22Rv1 (cell line): Measurements from ENCODE around the gene STAT5A.

ENCODE experiments used
- CTCF ChIP-seq: fragments of 450-650 bp; IDR thresholded peaks from 2 replicates; pipeline ENCODE4 v1.5.1; 2017; ENCODE audit warnings: mild to moderate bottlenecking
- ZFX ChIP-seq: fragments of 450-650 bp; IDR thresholded peaks from 2 replicates; pipeline ENCODE4 v1.6.1; 2017; ENCODE audit warnings: antibody characterized with exemption, borderline replicate concordance

DNA sequence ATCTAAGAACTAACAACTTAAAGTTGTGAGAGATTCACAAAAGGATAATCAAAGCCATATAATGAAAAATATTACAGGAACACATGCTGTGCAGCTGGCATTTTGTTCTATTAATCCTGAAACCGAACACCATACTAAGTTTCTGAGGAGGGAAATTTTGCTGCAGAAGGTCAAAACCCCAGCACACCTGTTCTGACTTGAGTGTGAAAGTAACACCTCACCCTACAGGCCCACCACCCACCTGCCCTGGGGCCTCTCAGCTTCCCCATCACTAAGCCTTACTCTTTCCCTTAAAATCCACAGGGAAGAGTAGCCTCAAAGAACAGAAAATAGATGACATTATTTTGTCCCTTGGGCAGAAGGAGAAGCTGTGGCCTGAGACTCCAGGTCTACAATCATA is 44.8 kb downstream of the STAT5A start:
- no peak for TF ChIP-seq CTCF
- TF ChIP-seq ZFX: no peak
